ENCODE measurements around the gene MT1M. TPM values are rescaled to one million over a fixed set of nuclear protein-coding genes. Genes with fewer than 3 reads are reported as not detected.
"Not testable (repeated sequence)": the region's sequence is repeated elsewhere in the genome, so short reads cannot be mapped to it uniquely, and the experiment has no call there.

Gene MT1M
- polyA plus RNA-seq, 1 donor, result 1.2 TPM

GRCh38 chr16:56673921-56674320 is 41.5 kb downstream of the MT1M start:
- DNase-seq (ENCODE audit: low read depth), result peak; percentile 50

DNA sequence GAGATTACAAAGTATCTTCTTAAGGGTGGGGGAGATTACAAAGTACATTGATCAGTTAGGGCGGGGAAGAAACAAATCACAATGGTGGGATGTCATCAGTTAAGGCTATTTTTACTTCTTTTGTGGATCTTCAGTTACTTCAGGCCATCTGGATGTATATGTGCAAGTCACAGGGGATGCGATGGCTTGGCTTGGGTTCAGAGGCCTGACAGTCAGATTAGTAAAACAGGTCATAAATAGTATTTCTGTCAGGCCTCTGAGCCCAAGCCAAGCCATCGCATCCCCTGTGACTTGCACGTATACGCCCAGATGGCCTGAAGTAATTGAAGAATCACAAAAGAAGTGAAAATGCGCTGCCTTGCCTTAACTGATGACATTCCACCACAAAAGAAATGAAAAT is 42.1 kb downstream of the MT1M start:
- DNase-seq (ENCODE audit: low read depth), result not testable (repeated sequence)

DNA sequence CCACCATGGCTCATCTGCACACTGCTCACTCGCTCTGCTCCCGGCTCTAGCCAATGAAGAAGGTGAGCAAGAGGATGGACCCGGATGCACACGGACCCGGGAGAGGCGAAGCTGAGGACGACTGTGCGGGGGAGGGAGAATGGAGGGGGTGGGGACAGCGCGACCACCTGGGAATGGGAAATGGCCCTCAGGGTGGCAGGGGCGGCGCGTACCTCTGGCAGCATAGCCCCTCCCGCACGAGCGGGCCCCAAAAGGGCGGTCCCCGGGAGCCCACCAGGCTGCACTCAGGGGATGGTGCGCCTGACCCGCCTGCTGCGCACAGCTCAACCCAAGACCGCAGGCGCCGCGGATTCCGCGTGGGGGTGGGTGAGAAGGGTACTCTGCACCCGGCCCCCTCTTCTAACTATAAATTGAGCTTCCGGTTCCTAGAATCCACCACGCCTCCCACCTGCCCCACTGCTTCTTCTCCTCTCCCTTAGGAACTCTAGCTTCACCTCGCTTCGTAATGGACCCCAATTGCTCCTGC is 43.3 kb downstream of the MT1M start:
- no peak for DNase-seq (ENCODE audit: low read depth)

- no peak for DNase-seq (ENCODE audit: low read depth)
These were observed 45.0 kb downstream of the MT1M start for GRCh38 chr16:56677474-56677873.

DNA sequence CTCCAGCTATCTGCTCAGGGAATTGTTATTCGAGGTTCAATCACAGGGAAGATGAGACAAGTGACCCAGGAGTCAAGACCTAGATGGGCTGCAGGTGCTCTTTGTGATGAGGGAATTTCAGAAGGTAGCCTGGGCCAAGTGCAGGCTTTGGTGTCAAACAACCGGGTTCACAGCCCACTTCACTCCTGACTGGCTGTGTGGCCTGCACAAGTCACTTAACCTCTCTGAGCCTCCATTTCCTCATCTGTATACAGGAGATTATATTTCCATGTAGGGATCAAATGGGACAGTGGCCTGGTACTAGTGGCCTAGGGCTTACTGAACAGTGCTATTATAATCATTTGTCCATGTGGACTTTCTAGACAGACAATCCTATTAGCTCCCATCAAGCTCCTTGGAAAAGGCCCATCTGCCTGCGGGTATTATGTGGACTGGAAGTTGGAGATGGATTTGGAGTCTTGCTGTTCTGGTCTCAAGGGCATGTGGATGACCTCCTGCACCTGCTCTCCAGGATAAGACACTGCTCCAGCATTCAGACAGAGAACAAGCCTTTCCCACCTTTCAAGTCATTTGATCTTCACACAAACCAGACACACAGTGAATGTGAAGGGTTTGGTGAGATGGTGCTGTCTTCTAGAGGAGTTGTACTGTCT is 46.7 kb downstream of the MT1M start:
- DNase-seq (ENCODE audit: low read depth), result no peak

- DNase-seq (ENCODE audit: low read depth), result no peak
These were observed 47.4 kb downstream of the MT1M start for GRCh38 chr16:56679818-56680217.

GRCh38 chr16:56681939-56682702 is 49.7 kb downstream of the MT1M start, which contains the start of gene MT1X:
Gene MT1X, plus strand, starts transcription at chr16:56682470. Its CDS starts 71 bp downstream, at chr16:56682541.
- peak; percentile 47 for DNase-seq (ENCODE audit: low read depth)

GRCh38 chr16:56682703-56683397 is 50.4 kb downstream of the MT1M start:
- no peak for DNase-seq (ENCODE audit: low read depth)

Other genes with a start within 250 kb of the MT1M start
- 46.3 TPM for gene AMFR, start 207.1 kb upstream of the MT1M start, polyA plus RNA-seq (ENCODE audit: insufficient read length)
- 52.5 TPM for gene NUDT21, start 181.3 kb upstream of the MT1M start, polyA plus RNA-seq (ENCODE audit: insufficient read length)
- gene OGFOD1, start 181.1 kb upstream of the MT1M start, polyA plus RNA-seq (ENCODE audit: insufficient read length), result 36.5 TPM
- gene BBS2, start 112.6 kb upstream of the MT1M start, polyA plus RNA-seq (ENCODE audit: insufficient read length), result 47.5 TPM
- gene MT4, start 67.6 kb upstream of the MT1M start, polyA plus RNA-seq (ENCODE audit: insufficient read length), result not detected
- 19.1 TPM for gene MT3, start 43.1 kb upstream of the MT1M start, polyA plus RNA-seq (ENCODE audit: insufficient read length)
- 21.8 TPM for gene MT2A, start 24.1 kb upstream of the MT1M start, polyA plus RNA-seq (ENCODE audit: insufficient read length)
- 15.4 TPM for gene MT1E, start 6.9 kb upstream of the MT1M start, polyA plus RNA-seq (ENCODE audit: insufficient read length)
- not detected for gene MT1A, start 6.0 kb downstream of the MT1M start, polyA plus RNA-seq (ENCODE audit: insufficient read length)
- gene MT1B, start 19.2 kb downstream of the MT1M start, polyA plus RNA-seq (ENCODE audit: insufficient read length), result not detected
- 1.6 TPM for gene MT1F, start 25.3 kb downstream of the MT1M start, polyA plus RNA-seq (ENCODE audit: insufficient read length)
- not detected for gene MT1G, start 35.4 kb downstream of the MT1M start, polyA plus RNA-seq (ENCODE audit: insufficient read length)
- gene MT1H, start 37.2 kb downstream of the MT1M start, polyA plus RNA-seq (ENCODE audit: insufficient read length), result not detected
- gene MT1X, start 49.8 kb downstream of the MT1M start, polyA plus RNA-seq (ENCODE audit: insufficient read length), result 10.3 TPM
- 42.0 TPM for gene NUP93, start 97.5 kb downstream of the MT1M start, polyA plus RNA-seq (ENCODE audit: insufficient read length)
- gene SLC12A3, start 232.5 kb downstream of the MT1M start, polyA plus RNA-seq (ENCODE audit: insufficient read length), result 0.11 TPM